Tibial nerve (tissue), 4 donors: ENCODE data around the gene CPS1. TPM values are rescaled to one million over a fixed set of nuclear protein-coding genes. Genes with fewer than 3 reads are reported as not detected.
A peak's percentile ranks its signal among the peaks of the same experiment; 100 is the strongest.

ENCODE experiments used
- DNase-seq, 2 donors: peaks; one replicate each; pipeline ENCODE4 v3.0.0-alpha.2; 2019; ENCODE audit warnings: low spot score in 2 of 2
- H3K27ac ChIP-seq, 4 donors: fragments of 200-600 bp; sonication (generic) in 3 of 4; one replicate each; pipeline ENCODE4 v1.5.1; 2017 to 2019; ENCODE audit warnings: mild to moderate bottlenecking in 1 of 4
- H3K27me3 ChIP-seq, 2 donors: fragments of 200-600 bp; sonication (generic) in 1 of 2; one replicate each; pipeline versions ENCODE4 v1.5.1 to v1.6.0; 2017 to 2019
- H3K36me3 ChIP-seq, 3 donors: fragments of 200-600 bp; sonication (generic); one replicate each; pipeline ENCODE4 v1.5.1; 2018 to 2019
- H3K4me1 ChIP-seq, 4 donors: fragments of 200-600 bp; sonication (generic) in 3 of 4; one replicate each; pipeline ENCODE4 v1.5.1; 2017 to 2019
- H3K4me3 ChIP-seq, 4 donors: fragments of 200-600 bp; sonication (generic) in 3 of 4; one replicate each; pipeline ENCODE4 v1.5.1; 2017 to 2019; ENCODE audit warnings: mild to moderate bottlenecking in 1 of 4, moderate library complexity in 1 of 4
- H3K9me3 ChIP-seq, 4 donors: fragments of 200-600 bp; sonication (generic) in 3 of 4; one replicate each; pipeline ENCODE4 v1.5.1; 2017 to 2019
- CTCF ChIP-seq, 5 experiments: fragments of 200-600 bp in 3 of 5; fragments of 450-650 bp in 2 of 5; sonication (generic) in 3 of 5; IDR thresholded peaks; one replicate each; pipeline ENCODE4 v1.5.1; 2016 to 2019; ENCODE audit warnings: antibody characterized with exemption in 5 of 5, mild to moderate bottlenecking in 3 of 5, moderate library complexity in 2 of 5
- EP300 ChIP-seq, 2 donors: sonication (generic); formaldehyde crosslinking; IDR thresholded peaks; one replicate each; pipeline ENCODE4 v1.6.1; 2017; ENCODE audit warnings: antibody characterized with exemption in 2 of 2, mild to moderate bottlenecking in 1 of 2
- POLR2A ChIP-seq, 2 donors: fragments of 450-650 bp; IDR thresholded peaks; one replicate each; pipeline ENCODE4 v1.6.1; 2017; ENCODE audit warnings: antibody characterized with exemption in 2 of 2, mild to moderate bottlenecking in 2 of 2, moderate library complexity in 2 of 2
- WGBS, 2 donors: methylation state at CpG; one replicate each; pipeline ENCODE4 v1.1.5; 2018; 5-methylcytosine and 5-hydroxymethylcytosine counted together
- total RNA-seq, 4 donors: library from RNA; depleted of rRNA; stranded (reverse); fragments of >200 nt; gene quantifications; one replicate each; pipeline ENCODE4 v1.1.0, GENCODE V29; 2016

The CPS1 gene
- total RNA-seq, 4 donors from 2014 or later, result 5.9 to 15.1 (median 7.7) TPM

GRCh38 chr2:210553373-210553772 lies 3.0 kb upstream of the CPS1 start:
- DNase-seq, result no peak
- 32 to 40% methylated on average over 1 of the region's 1 CpG for WGBS, 2 donors
- Histone ChIP-seq H3K36me3 (no peaks in the 10 kb centered on the region), H3K4me3 (no peak overlapping the region), H3K9me3 (no peaks in the 10 kb centered on the region), H3K27ac (no peak overlapping the region), H3K27me3 (no peaks in the 10 kb centered on the region), H3K4me1 (peaks cover 0 to 7% (median 0%) of the 10 kb centered on the region in 4 donors)
- TF ChIP-seq EP300 (IDR thresholded peaks at IDR 0.05) (no peak), POLR2A (IDR thresholded peaks at IDR 0.05) (no peak), CTCF (IDR thresholded peaks at IDR 0.05) (no peak)

DNA sequence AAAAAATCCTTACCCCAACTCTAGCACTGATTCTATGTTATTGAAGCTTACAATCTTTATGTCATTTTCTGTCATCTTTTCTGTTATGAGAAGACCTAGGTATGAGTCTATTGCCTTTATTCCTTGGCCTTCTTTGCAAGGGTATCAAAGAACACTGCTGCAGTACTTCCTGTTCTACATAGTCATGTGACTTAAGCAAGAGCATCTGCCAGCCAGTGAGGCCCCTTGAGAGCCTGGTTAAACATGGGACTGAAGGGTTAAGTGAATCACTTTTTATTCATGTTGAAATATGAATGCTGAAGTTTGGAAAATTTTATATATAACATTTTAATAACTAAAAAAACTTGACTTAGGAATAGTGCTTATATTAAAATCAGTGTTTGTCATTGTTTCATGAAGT lies 844 bp upstream of the CPS1 start:
- no peak overlapping the region for H3K27ac ChIP-seq
- TF ChIP-seq POLR2A (IDR thresholded peaks at IDR 0.05) (no peak), CTCF (IDR thresholded peaks at IDR 0.05) (no peak), EP300 (IDR thresholded peaks at IDR 0.05) (no peak)
- H3K4me1 ChIP-seq, result peaks cover 0 to 7% (median 0%) of the 10 kb centered on the region in 4 donors
- no peak overlapping the region for H3K4me3 ChIP-seq
- no peak for DNase-seq
- no peaks in the 10 kb centered on the region for H3K36me3 ChIP-seq
- H3K9me3 ChIP-seq, result no peaks in the 10 kb centered on the region
- H3K27me3 ChIP-seq, result no peaks in the 10 kb centered on the region

DNA sequence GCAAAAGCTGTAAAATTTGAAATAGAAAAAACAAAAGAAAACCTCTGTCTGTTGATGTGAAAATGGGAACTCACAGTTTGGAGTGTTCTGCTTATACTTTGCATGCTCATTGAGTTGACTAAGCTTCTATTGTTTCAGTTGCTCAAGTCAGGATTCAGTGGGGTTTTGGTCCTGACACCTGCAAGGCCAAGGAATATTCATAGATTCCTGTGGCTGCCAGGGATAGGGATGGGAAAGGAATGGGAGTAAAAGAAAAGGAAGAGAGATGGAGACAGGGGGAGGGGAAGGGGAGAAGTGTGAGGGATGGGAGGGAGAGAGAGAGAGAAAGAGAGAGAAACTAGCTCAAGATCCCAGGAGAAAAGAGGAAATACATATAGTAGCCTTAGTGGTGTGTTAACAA lies 1.3 kb downstream of the CPS1 start:
- H3K27ac ChIP-seq, result no peak overlapping the region
- no peak overlapping the region for H3K4me3 ChIP-seq
- H3K4me1 ChIP-seq, result peaks cover 0 to 7% (median 0%) of the 10 kb centered on the region in 4 donors
- H3K9me3 ChIP-seq, result no peaks in the 10 kb centered on the region
- no peak for TF ChIP-seq POLR2A (IDR thresholded peaks at IDR 0.05)
- no peak for TF ChIP-seq CTCF (IDR thresholded peaks at IDR 0.05)
- TF ChIP-seq EP300 (IDR thresholded peaks at IDR 0.05), result no peak
- no peaks in the 10 kb centered on the region for H3K36me3 ChIP-seq
- DNase-seq, result no peak
- no peaks in the 10 kb centered on the region for H3K27me3 ChIP-seq

- no peaks in the 10 kb centered on the region for H3K9me3 ChIP-seq
- 19 to 35% methylated on average over 1 of the region's 1 CpG for WGBS, 2 donors
- DNase-seq, result no peak
- H3K36me3 ChIP-seq, result no peaks in the 10 kb centered on the region
- H3K4me3 ChIP-seq, result no peak overlapping the region
- TF ChIP-seq CTCF (IDR thresholded peaks at IDR 0.05) (no peak), EP300 (IDR thresholded peaks at IDR 0.05) (no peak), POLR2A (IDR thresholded peaks at IDR 0.05) (no peak)
- H3K27ac ChIP-seq, result peak overlapping the region in 1 of 4 donors; percentile 30
- no peaks in the 10 kb centered on the region for H3K27me3 ChIP-seq
- no peaks in the 10 kb centered on the region for H3K4me1 ChIP-seq
Observed at GRCh38 chr2:210558708-210559107, 2.3 kb downstream of the CPS1 start.

DNA sequence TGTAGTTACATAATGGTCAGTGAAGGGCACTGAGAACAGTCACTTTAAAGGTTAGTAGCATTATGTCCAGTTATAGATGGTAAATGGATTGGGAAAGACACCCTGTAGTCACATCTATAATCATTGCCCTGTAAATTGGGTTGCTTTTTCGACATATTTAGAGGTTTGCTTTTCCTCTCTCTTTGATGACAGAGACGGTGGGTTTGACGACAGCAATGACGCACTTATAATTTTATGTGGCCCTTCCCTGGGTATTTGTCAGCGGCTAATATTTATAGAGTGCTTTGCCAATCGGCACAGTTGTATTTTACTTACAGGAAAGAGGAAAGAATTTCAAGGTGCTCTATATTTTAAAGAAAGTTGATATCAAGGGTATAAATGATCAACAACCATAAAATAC lies 2.8 kb downstream of the CPS1 start:
- TF ChIP-seq CTCF (IDR thresholded peaks at IDR 0.05) (no peak), EP300 (IDR thresholded peaks at IDR 0.05) (no peak), POLR2A (IDR thresholded peaks at IDR 0.05) (no peak)
- Histone ChIP-seq H3K27me3 (no peaks in the 10 kb centered on the region), H3K4me3 (no peak overlapping the region), H3K4me1 (no peaks in the 10 kb centered on the region), H3K27ac (peak overlapping the region in 1 of 4 donors; percentile 30), H3K9me3 (no peaks in the 10 kb centered on the region), H3K36me3 (no peaks in the 10 kb centered on the region)
- WGBS, 2 donors, result 63 to 76% methylated on average over 6 of the region's 6 CpGs
- DNase-seq, result no peak
